HEK293 (cell line): ENCODE measurements around the gene WSCD2.

Experiments
- CTCF ChIA-PET: fragments of 350-600 bp; formaldehyde crosslinking; extraction: SDS; loops from one replicate; lab custom pipeline; 2021; ENCODE audit warnings: antibody characterized with exemption; lab: Yijun Ruan, JAX
- POLR2A ChIA-PET: fragments of 300-600 bp; formaldehyde crosslinking; extraction: SDS; loops from one replicate; lab custom pipeline; 2020; ENCODE audit warnings: antibody characterized with exemption, inconsistent platforms; lab: Yijun Ruan, JAX
- H3K27ac ChIP-seq: fragments of 200-500 bp; sonication (Bioruptor generic); 2 replicates; pipeline ENCODE4 v1.5.1; 2014; ENCODE audit warnings: low read depth, low read length, control low read depth, inconsistent platforms; ENCODE audit errors: extremely low read depth
- H3K36me3 ChIP-seq, 2 experiments: fragments of 200-500 bp in 1 of 2; sonication (Bioruptor generic) in 1 of 2; 1 replicate in 1 of 2; 2 replicates in 1 of 2; pipeline ENCODE4 v1.5.1; 2014 to 2017; ENCODE audit warnings: inconsistent platforms in 2 of 2, low read length in 2 of 2; ENCODE audit not compliant: control insufficient read depth in 2 of 2, insufficient read depth in 1 of 2
- H3K4me1 ChIP-seq: fragments of 200-500 bp; sonication (Bioruptor generic); 2 replicates; pipeline ENCODE4 v1.5.1; 2014; ENCODE audit warnings: mild to moderate bottlenecking, low read length, inconsistent platforms; ENCODE audit not compliant: control insufficient read depth, insufficient read depth
- H3K4me3 ChIP-seq: 2 replicates; pipeline ENCODE4 v1.5.1; 2011; ENCODE audit warnings: low read depth, mild to moderate bottlenecking, control low read depth, low read length, moderate library complexity
- H3K9me3 ChIP-seq: fragments of 200-500 bp; sonication (Bioruptor generic); 2 replicates; pipeline ENCODE4 v1.5.1; 2014; ENCODE audit warnings: low read depth, low read length, inconsistent platforms; ENCODE audit not compliant: control insufficient read depth, insufficient read depth
- AEBP2 ChIP-seq: fragments of 450-650 bp; formaldehyde crosslinking; IDR thresholded peaks from 2 replicates; pipeline ENCODE4 v1.5.1; 2016; ENCODE audit warnings: missing biosample characterization, missing genetic modification characterization, borderline replicate concordance
- ATF2 ChIP-seq: fragments of 450-650 bp; formaldehyde crosslinking; IDR thresholded peaks from 2 replicates; pipeline ENCODE4 v1.5.1; 2016; ENCODE audit warnings: missing biosample characterization, missing genetic modification characterization, low read depth
- BCL11B ChIP-seq: fragments of 450-650 bp; formaldehyde crosslinking; IDR thresholded peaks from 2 replicates; pipeline ENCODE4 v1.5.1; 2016; ENCODE audit warnings: low read depth, missing biosample characterization, missing genetic modification characterization
- GFI1B ChIP-seq: fragments of 450-650 bp; formaldehyde crosslinking; IDR thresholded peaks from 2 replicates; pipeline ENCODE4 v1.5.1; 2016; ENCODE audit warnings: missing biosample characterization, missing genetic modification characterization
- GLIS1 ChIP-seq: fragments of 450-650 bp; formaldehyde crosslinking; IDR thresholded peaks from 2 replicates; pipeline ENCODE4 v1.5.1; 2016; ENCODE audit warnings: missing biosample characterization, missing genetic modification characterization
- MEIS1 ChIP-seq: sonication (generic); formaldehyde crosslinking; IDR thresholded peaks from 2 replicates; pipeline ENCODE4 v1.8.1; 2022; ENCODE audit warnings: missing genetic modification reagents, mild to moderate bottlenecking, borderline replicate concordance
- PBX3 ChIP-seq: sonication (generic); formaldehyde crosslinking; IDR thresholded peaks from 2 replicates; pipeline ENCODE4 v1.8.1; 2022; ENCODE audit warnings: mild to moderate bottlenecking, moderate library complexity, missing genetic modification reagents
- SP7 ChIP-seq: fragments of 450-650 bp; formaldehyde crosslinking; IDR thresholded peaks from 2 replicates; pipeline ENCODE4 v1.5.1; 2016; ENCODE audit warnings: missing biosample characterization, missing genetic modification characterization
- WT1 ChIP-seq: fragments of 450-650 bp; formaldehyde crosslinking; IDR thresholded peaks from 2 replicates; pipeline ENCODE4 v1.5.1; 2016; ENCODE audit warnings: missing biosample characterization, missing genetic modification characterization
- ZBTB1 ChIP-seq: fragments of 450-650 bp; formaldehyde crosslinking; IDR thresholded peaks from 2 replicates; pipeline ENCODE4 v1.5.1; 2016; ENCODE audit warnings: missing biosample characterization, missing genetic modification characterization
- ZNF112 ChIP-seq: fragments of 450-650 bp; formaldehyde crosslinking; IDR thresholded peaks from 2 replicates; pipeline ENCODE4 v1.5.0; 2017; ENCODE audit warnings: missing biosample characterization, missing genetic modification characterization
- ZNF174 ChIP-seq: fragments of 450-650 bp; formaldehyde crosslinking; IDR thresholded peaks from 2 replicates; pipeline ENCODE4 v1.5.0; 2017; ENCODE audit warnings: missing biosample characterization, mild to moderate bottlenecking, missing genetic modification characterization
- ZNF175 ChIP-seq: fragments of 450-650 bp; formaldehyde crosslinking; IDR thresholded peaks from 2 replicates; pipeline ENCODE4 v1.5.1; 2016; ENCODE audit warnings: missing biosample characterization, missing genetic modification characterization
- ZNF214 ChIP-seq: fragments of 450-650 bp; formaldehyde crosslinking; IDR thresholded peaks from 2 replicates; pipeline ENCODE4 v1.5.1; 2017; ENCODE audit warnings: missing biosample characterization, mild to moderate bottlenecking, missing genetic modification characterization, borderline replicate concordance
- ZNF266 ChIP-seq: fragments of 450-650 bp; formaldehyde crosslinking; IDR thresholded peaks from 2 replicates; pipeline ENCODE4 v1.5.1; 2016; ENCODE audit warnings: missing biosample characterization, missing genetic modification characterization, low read depth
- ZNF501 ChIP-seq: fragments of 450-650 bp; formaldehyde crosslinking; IDR thresholded peaks from 2 replicates; pipeline ENCODE4 v1.5.1; 2016; ENCODE audit warnings: missing biosample characterization, missing genetic modification characterization
- ZNF514 ChIP-seq: fragments of 450-650 bp; formaldehyde crosslinking; IDR thresholded peaks from 2 replicates; pipeline ENCODE4 v1.5.1; 2016; ENCODE audit warnings: missing biosample characterization, missing genetic modification characterization
- ZNF544 ChIP-seq: fragments of 450-650 bp; formaldehyde crosslinking; IDR thresholded peaks from 2 replicates; pipeline ENCODE4 v1.5.0; 2017; ENCODE audit warnings: missing biosample characterization, missing genetic modification characterization
- ZNF555 ChIP-seq: fragments of 450-650 bp; formaldehyde crosslinking; conservative IDR thresholded peaks from 2 replicates; pipeline ENCODE4 v1.5.1; 2017; ENCODE audit warnings: missing biosample characterization, mild to moderate bottlenecking, missing genetic modification characterization, inconsistent platforms
- ZNF658 ChIP-seq: fragments of 450-650 bp; formaldehyde crosslinking; IDR thresholded peaks from 2 replicates; pipeline ENCODE4; 2016; ENCODE audit warnings: missing biosample characterization, missing genetic modification characterization
- ZNF776 ChIP-seq: fragments of 450-650 bp; formaldehyde crosslinking; IDR thresholded peaks from 2 replicates; pipeline ENCODE4 v1.5.0; 2017; ENCODE audit warnings: missing biosample characterization, missing genetic modification characterization, borderline replicate concordance
- ZNF785 ChIP-seq: fragments of 450-650 bp; formaldehyde crosslinking; IDR thresholded peaks from 2 replicates; pipeline ENCODE4 v1.5.1; 2016; ENCODE audit warnings: missing biosample characterization, missing genetic modification characterization
- ZNF792 ChIP-seq: fragments of 450-650 bp; formaldehyde crosslinking; IDR thresholded peaks from 2 replicates; pipeline ENCODE4 v1.5.1; 2016; ENCODE audit warnings: missing biosample characterization, missing genetic modification characterization
- ZNF830 ChIP-seq: fragments of 450-650 bp; IDR thresholded peaks from 2 replicates; pipeline ENCODE4 v1.5.0; 2018; ENCODE audit warnings: missing biosample characterization, missing genetic modification characterization, low read depth, mild to moderate bottlenecking, moderate library complexity
- ZNF843 ChIP-seq: fragments of 450-650 bp; formaldehyde crosslinking; IDR thresholded peaks from 2 replicates; pipeline ENCODE4 v1.5.1; 2016; ENCODE audit warnings: missing biosample characterization, missing genetic modification characterization
- ZSCAN16 ChIP-seq: fragments of 450-650 bp; formaldehyde crosslinking; IDR thresholded peaks from 2 replicates; pipeline ENCODE4 v1.5.1; 2016; ENCODE audit warnings: missing biosample characterization, missing genetic modification characterization
- TF ChIP-seq, protein P1 (sequence below): fragments of 450-650 bp; formaldehyde crosslinking; IDR thresholded peaks from 2 replicates; pipeline ENCODE4; 2016; ENCODE audit warnings: missing biosample characterization, missing genetic modification characterization
- TF ChIP-seq, protein P2 (sequence below): fragments of 450-650 bp; formaldehyde crosslinking; IDR thresholded peaks from 2 replicates; pipeline ENCODE4 v1.5.1; 2017; ENCODE audit warnings: missing biosample characterization, mild to moderate bottlenecking, missing genetic modification characterization, moderate library complexity

Gene WSCD2

GRCh38 chr12:108117902-108118301 lies 11.2 kb upstream of the WSCD2 start:
- TF ChIP-seq ZNF514 (no peak), ZNF501 (tag by site-specific recombination) (no peak), GFI1B (no peak), PBX3 (CRISPR knock-in tag) (no peak), ATF2 (no peak), ZNF266 (tag by site-specific recombination) (no peak), ZNF555 (tag by site-specific recombination) (no peak), SP7 (tag by site-specific recombination) (no peak), ZNF174 (no peak), AEBP2 (tag by site-specific recombination) (no peak), ZNF214 (tag by site-specific recombination) (no peak), ZNF785 (tag by site-specific recombination) (no peak), ZNF112 (tag by site-specific recombination) (no peak), GLIS1 (tag by site-specific recombination) (no peak), ZNF544 (tag by site-specific recombination) (no peak), ZNF175 (no peak), ZNF843 (tag by site-specific recombination) (no peak), ZNF658 (tag by site-specific recombination) (no peak), ZNF776 (tag by site-specific recombination) (no peak)
- TF ChIP-seq, protein P1, sequence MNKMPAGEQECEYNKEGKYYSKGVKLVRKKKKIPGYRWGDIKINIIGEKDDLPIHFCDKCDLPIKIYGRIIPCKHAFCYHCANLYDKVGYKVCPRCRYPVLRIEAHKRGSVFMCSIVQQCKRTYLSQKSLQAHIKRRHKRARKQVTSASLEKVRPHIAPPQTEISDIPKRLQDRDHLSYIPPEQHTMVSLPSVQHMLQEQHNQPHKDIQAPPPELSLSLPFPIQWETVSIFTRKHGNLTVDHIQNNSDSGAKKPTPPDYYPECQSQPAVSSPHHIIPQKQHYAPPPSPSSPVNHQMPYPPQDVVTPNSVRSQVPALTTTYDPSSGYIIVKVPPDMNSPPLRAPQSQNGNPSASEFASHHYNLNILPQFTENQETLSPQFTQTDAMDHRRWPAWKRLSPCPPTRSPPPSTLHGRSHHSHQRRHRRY (tag by site-specific recombination), result no peak
- TF ChIP-seq, all 188 proteins: peak for 0
- ChIA-PET CTCF (interaction anchor here (0.5 kb wide), 1 partner anchor 995 kb away, joined by 3 read pairs; no protein-coding TSS in a partner anchor), POLR2A (no interaction called here)
- Histone ChIP-seq H3K36me3 (no peaks in the 10 kb centered on the region), H3K9me3 (no peaks in the 10 kb centered on the region), H3K4me3 (no peak overlapping the region), H3K4me1 (no peaks in the 10 kb centered on the region), H3K27ac (no peak overlapping the region)

DNA sequence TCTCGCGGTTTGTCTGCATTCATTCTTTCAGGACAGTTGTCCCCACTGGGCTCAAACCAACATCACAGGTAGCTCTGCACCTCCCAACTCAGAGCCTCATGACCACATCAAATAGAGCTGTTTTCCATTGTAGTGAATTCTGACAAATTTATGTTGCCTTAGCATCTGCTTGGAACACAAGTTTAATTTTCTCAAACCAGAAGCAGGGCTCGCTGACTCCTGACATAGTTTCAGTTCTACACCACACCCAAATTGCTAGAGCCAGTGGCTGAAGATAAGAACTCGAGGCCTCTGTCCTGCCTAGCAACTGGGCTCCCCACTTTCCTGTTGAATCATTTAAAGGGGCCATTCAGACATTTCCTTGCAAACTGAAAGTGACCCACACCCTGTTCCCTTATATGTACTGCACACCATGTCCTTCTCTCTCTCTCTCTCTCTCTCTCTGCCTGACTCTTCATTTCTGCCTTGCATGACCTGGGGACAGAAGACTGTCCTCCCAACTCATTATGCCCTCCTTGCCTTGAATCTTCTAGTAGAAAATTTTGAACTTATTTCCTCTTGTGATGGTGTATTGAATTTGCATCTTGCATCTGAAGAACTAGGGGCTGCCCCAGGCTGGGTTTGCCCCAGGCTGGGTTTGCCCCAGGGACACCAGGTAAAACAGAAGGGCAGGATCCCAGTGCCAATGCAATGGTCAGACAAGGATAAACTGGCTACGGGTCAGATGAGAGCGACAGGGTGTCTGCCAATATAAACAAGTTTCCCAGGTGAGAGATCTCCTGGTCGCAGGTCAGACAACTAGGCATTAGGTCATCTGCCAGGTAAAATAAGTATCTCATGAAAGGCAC lies 9.7 kb upstream of the WSCD2 start:
- H3K4me1 ChIP-seq, result no peaks in the 10 kb centered on the region
- H3K36me3 ChIP-seq, result no peaks in the 10 kb centered on the region
- no peak overlapping the region for H3K4me3 ChIP-seq
- POLR2A ChIA-PET, result no interaction called here
- H3K27ac ChIP-seq, result no peak overlapping the region
- H3K9me3 ChIP-seq, result no peaks in the 10 kb centered on the region
- CTCF ChIA-PET, result no interaction called here
- TF ChIP-seq BCL11B (no peak), ZSCAN16 (tag by site-specific recombination) (no peak), MEIS1 (CRISPR knock-in tag) (no peak), ZNF792 (tag by site-specific recombination) (no peak), WT1 (tag by site-specific recombination) (no peak), ZBTB1 (tag by site-specific recombination) (no peak), ZNF830 (no peak)
- TF ChIP-seq, protein P1 (tag by site-specific recombination), result no peak
- TF ChIP-seq, protein P2, sequence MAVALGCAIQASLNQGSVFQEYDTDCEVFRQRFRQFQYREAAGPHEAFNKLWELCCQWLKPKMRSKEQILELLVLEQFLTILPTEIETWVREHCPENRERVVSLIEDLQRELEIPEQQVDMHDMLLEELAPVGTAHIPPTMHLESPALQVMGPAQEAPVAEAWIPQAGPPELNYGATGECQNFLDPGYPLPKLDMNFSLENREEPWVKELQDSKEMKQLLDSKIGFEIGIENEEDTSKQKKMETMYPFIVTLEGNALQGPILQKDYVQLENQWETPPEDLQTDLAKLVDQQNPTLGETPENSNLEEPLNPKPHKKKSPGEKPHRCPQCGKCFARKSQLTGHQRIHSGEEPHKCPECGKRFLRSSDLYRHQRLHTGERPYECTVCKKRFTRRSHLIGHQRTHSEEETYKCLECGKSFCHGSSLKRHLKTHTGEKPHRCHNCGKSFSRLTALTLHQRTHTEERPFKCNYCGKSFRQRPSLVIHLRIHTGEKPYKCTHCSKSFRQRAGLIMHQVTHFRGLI, result no peak
